PC-3 (cell line): ENCODE data around the gene SYNE1. TPM values are rescaled to one million over a fixed set of nuclear protein-coding genes. Genes with fewer than 3 reads are reported as not detected.

Experiments used
- ATAC-seq: fragments of 200-7000 bp; cut with Tn5 transposase; 2 replicates; pipeline ENCODE4 v1.9.1; 2020; ENCODE audit warnings: mild to moderate bottlenecking, moderate library complexity
- BruUV-seq: library from RNA; stranded (reverse); fragments of 400-500 nt; replicated peaks from 2 replicates; lab custom pipeline; 2021; lab: Mats Ljungman, UMichigan
- CTCF ChIA-PET: fragments of 300-600 bp; sonication (Branson Sonifier 250); formaldehyde crosslinking; loops from one replicate; lab custom pipeline; 2022; ENCODE audit warnings: antibody characterized with exemption; lab: Charles Lee
- POLR2A ChIA-PET: fragments of 300-600 bp; sonication (Branson Sonifier 250); formaldehyde crosslinking; loops from one replicate; lab custom pipeline; 2022; ENCODE audit warnings: antibody characterized with exemption; ENCODE audit not compliant: unreplicated experiment; lab: Charles Lee
- DNase-seq: peaks from one replicate; pipeline ENCODE4 v3.0.0-alpha.2; 2015
- H2AFZ ChIP-seq: fragments of 300-600 bp; sonication (generic); 2 replicates; pipeline ENCODE4 v1.6.0; 2016; ENCODE audit warnings: antibody characterized with exemption, low read length
- H3F3A ChIP-seq: fragments of 300-600 bp; sonication (generic); one replicate; pipeline ENCODE4 v1.6.0; 2017; ENCODE audit warnings: antibody characterized with exemption, low read length, control low read depth, mild to moderate bottlenecking; ENCODE audit not compliant: unreplicated experiment
- H3K27ac ChIP-seq: fragments of 300-600 bp; sonication (generic); 2 replicates; pipeline ENCODE4 v1.5.1; 2016; ENCODE audit warnings: mild to moderate bottlenecking, low read length
- H3K27me3 ChIP-seq: fragments of 300-600 bp; sonication (generic); 2 replicates; pipeline ENCODE4 v1.6.1; 2016; ENCODE audit warnings: low read length, mixed read lengths
- H3K36me3 ChIP-seq: fragments of 300-600 bp; sonication (generic); 2 replicates; pipeline ENCODE4 v1.6.1; 2016; ENCODE audit warnings: low read depth, mixed run types, low read length, mixed read lengths
- H3K4me1 ChIP-seq: fragments of 300-600 bp; sonication (generic); 2 replicates; pipeline ENCODE4 v1.5.1; 2016; ENCODE audit warnings: low read length; ENCODE audit not compliant: insufficient read depth
- H3K4me2 ChIP-seq: fragments of 300-600 bp; sonication (generic); 2 replicates; pipeline ENCODE4 v1.6.0; 2016; ENCODE audit warnings: low read length
- H3K4me3 ChIP-seq: fragments of 300-600 bp; sonication (generic); 2 replicates; pipeline ENCODE4 v1.5.1; 2016; ENCODE audit warnings: mild to moderate bottlenecking, low read length, mixed read lengths
- H3K79me2 ChIP-seq: fragments of 300-600 bp; sonication (generic); 2 replicates; pipeline ENCODE4 v1.6.1; 2017; ENCODE audit warnings: low read length, mixed read lengths
- H3K9ac ChIP-seq: fragments of 300-600 bp; sonication (generic); 2 replicates; pipeline ENCODE4 v1.6.0; 2016; ENCODE audit warnings: mild to moderate bottlenecking, low read length
- H3K9me2 ChIP-seq: fragments of 300-600 bp; sonication (generic); replicated peaks from 2 replicates; pipeline ENCODE4 v1.6.1; 2016; ENCODE audit warnings: mixed run types, low read length, mixed read lengths
- H3K9me3 ChIP-seq: fragments of 300-600 bp; sonication (generic); 2 replicates; pipeline ENCODE4 v1.6.1; 2016; ENCODE audit warnings: low read length, mixed read lengths
- H4K20me1 ChIP-seq: fragments of 300-600 bp; sonication (generic); 2 replicates; pipeline ENCODE4 v1.6.1; 2016; ENCODE audit warnings: low read length, mixed read lengths
- EZH2 ChIP-seq: fragments of 300-600 bp; sonication (generic); IDR thresholded peaks from one replicate; pipeline ENCODE4 v1.6.1; 2017; ENCODE audit warnings: antibody characterized with exemption, mild to moderate bottlenecking, low read length; ENCODE audit not compliant: unreplicated experiment
- EZH2phosphoT487 ChIP-seq: fragments of 300-600 bp; sonication (generic); IDR thresholded peaks from 2 replicates; pipeline ENCODE4 v1.6.1; 2018; ENCODE audit warnings: mild to moderate bottlenecking, antibody characterized with exemption, low read length, borderline replicate concordance
- intact Hi-C: fragments of 100-400 bp; cut with micrococcal nuclease; formaldehyde crosslinking; loops from 2 replicates; pipeline ENCODE4 v1.9.0; 2023
- total RNA-seq: library from RNA; depleted of rRNA; stranded (reverse); fragments of >200 nt; gene quantifications from 2 replicates; pipeline ENCODE4 v1.2.3, GENCODE V29; 2014
- TF ChIP-seq, protein P1 (sequence below): fragments of 300-600 bp; sonication (generic); conservative IDR thresholded peaks from 2 replicates; pipeline ENCODE4 v1.5.1; 2017; ENCODE audit warnings: antibody characterized with exemption, low read depth, mild to moderate bottlenecking, low read length

SYNE1 gene
- total RNA-seq, 1 experiment from 2014 or later = 16.7 TPM

DNA sequence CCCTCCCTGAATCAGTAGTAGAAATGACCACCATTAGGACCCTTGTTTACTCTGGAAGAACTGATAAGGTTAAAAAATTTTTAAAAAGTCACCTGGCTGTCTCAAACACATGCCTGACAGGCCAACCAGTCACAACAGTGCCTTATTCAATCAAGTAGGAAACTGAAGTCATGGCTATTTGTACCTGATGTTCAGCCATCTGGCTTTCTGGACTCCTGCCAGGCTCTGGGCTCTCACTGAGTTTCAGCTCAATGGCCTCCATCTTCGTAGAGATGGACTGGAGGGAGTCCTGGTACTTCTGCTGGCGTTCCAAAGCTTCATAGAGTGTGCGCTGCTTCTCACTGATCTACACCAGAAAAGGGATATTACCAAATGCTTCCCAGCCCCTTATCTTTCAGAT, 343.8 kb downstream of the SYNE1 start:
- CTCF ChIA-PET = no interaction called here

DNA sequence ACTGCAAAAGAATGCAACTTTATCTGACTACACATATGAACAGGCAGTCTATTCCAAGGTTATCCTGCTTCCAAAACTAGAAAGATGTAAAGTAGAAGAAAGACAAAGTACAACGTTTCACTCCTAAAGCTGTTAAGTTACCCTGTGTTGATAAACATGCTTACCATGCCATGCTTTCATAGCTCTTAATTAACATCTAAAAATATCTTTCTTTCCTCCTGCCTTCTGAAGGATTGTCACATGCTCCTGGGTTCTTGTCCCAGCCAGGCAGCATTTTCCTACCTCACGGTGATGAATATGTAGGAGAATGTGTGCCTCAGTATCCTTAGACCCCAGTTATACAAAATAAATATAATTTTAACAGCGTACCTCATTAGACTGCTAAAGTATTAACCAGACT, 344.6 kb downstream of the SYNE1 start:
- Histone ChIP-seq H3K4me3 (no peak overlapping the region), H2AFZ (no peak overlapping the region), H3K9me2 (no peaks in the 10 kb centered on the region), H3K36me3 (no peaks in the 10 kb centered on the region), H3K9ac (no peak overlapping the region), H4K20me1 (no peaks in the 10 kb centered on the region), H3F3A (no peaks in the 10 kb centered on the region), H3K27ac (no peak overlapping the region), H3K27me3 (no peaks in the 10 kb centered on the region), H3K9me3 (no peaks in the 10 kb centered on the region), H3K4me1 (no peaks in the 10 kb centered on the region), H3K79me2 (no peaks in the 10 kb centered on the region), H3K4me2 (no peak overlapping the region)
- ChIA-PET CTCF (no interaction called here), POLR2A (no interaction called here)
- no TSS peak for BruUV-seq
- DNase-seq = no peak
- no peak for ATAC-seq
- intact Hi-C loops = no loop called here
- TF ChIP-seq EZH2phosphoT487 = no peak
- TF ChIP-seq, protein P1, sequence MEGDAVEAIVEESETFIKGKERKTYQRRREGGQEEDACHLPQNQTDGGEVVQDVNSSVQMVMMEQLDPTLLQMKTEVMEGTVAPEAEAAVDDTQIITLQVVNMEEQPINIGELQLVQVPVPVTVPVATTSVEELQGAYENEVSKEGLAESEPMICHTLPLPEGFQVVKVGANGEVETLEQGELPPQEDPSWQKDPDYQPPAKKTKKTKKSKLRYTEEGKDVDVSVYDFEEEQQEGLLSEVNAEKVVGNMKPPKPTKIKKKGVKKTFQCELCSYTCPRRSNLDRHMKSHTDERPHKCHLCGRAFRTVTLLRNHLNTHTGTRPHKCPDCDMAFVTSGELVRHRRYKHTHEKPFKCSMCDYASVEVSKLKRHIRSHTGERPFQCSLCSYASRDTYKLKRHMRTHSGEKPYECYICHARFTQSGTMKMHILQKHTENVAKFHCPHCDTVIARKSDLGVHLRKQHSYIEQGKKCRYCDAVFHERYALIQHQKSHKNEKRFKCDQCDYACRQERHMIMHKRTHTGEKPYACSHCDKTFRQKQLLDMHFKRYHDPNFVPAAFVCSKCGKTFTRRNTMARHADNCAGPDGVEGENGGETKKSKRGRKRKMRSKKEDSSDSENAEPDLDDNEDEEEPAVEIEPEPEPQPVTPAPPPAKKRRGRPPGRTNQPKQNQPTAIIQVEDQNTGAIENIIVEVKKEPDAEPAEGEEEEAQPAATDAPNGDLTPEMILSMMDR = no peak
- no peak for TF ChIP-seq EZH2

More for the DNA sequence above, 343.8 kb downstream of the SYNE1 start:
- no peak overlapping the region for H3K27ac ChIP-seq
- H3K4me2 ChIP-seq = no peak overlapping the region
- ATAC-seq = no peak
- H4K20me1 ChIP-seq = no peaks in the 10 kb centered on the region
- H3F3A ChIP-seq = no peaks in the 10 kb centered on the region
- no TSS peak for BruUV-seq
- no peaks in the 10 kb centered on the region for H3K9me2 ChIP-seq
- intact Hi-C loops = no loop called here
- no peak overlapping the region for H3K9ac ChIP-seq
- H3K9me3 ChIP-seq = no peaks in the 10 kb centered on the region
- POLR2A ChIA-PET = interaction anchor here (0.5 kb wide), 1 partner anchor 42 kb away, joined by 6 read pairs; no protein-coding TSS in a partner anchor
- TF ChIP-seq EZH2phosphoT487 = no peak
- no peak for TF ChIP-seq EZH2
- TF ChIP-seq, protein P1 = no peak
- DNase-seq = no peak
- no peaks in the 10 kb centered on the region for H3K79me2 ChIP-seq
- H3K27me3 ChIP-seq = no peaks in the 10 kb centered on the region
- no peaks in the 10 kb centered on the region for H3K4me1 ChIP-seq
- H3K36me3 ChIP-seq = no peaks in the 10 kb centered on the region
- no peak overlapping the region for H2AFZ ChIP-seq
- no peak overlapping the region for H3K4me3 ChIP-seq

DNA sequence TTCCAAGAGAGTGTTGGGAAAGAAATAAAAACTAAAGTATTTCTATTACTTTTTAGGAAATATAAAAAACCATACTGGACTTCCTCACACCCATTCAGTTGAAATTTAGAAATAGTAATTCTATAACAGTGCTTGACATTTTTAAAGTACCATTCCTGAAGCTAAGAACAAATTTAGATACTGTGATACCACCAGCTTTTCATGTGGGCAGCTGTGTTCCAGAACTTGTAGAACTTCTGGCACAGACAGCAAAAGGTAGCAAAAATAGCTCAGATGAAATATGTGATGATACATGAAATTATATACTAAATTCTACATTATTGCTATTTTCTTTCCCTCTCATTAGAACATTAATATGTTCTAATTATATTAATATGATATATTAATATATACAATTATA, 346.5 kb downstream of the SYNE1 start:
- H3K79me2 ChIP-seq = no peaks in the 10 kb centered on the region
- no peaks in the 10 kb centered on the region for H3K4me1 ChIP-seq
- H3K9me3 ChIP-seq = no peaks in the 10 kb centered on the region
- no peaks in the 10 kb centered on the region for H3K9me2 ChIP-seq
- no peak overlapping the region for H3K4me2 ChIP-seq
- no peaks in the 10 kb centered on the region for H4K20me1 ChIP-seq
- H3K27me3 ChIP-seq = no peaks in the 10 kb centered on the region
- no peak overlapping the region for H2AFZ ChIP-seq
- no TSS peak for BruUV-seq
- intact Hi-C loops = no loop called here
- DNase-seq (no peak), ATAC-seq (no peak)
- no peaks in the 10 kb centered on the region for H3K36me3 ChIP-seq
- TF ChIP-seq, protein P1 = no peak
- TF ChIP-seq EZH2phosphoT487 (no peak), EZH2 (no peak)
- CTCF ChIA-PET = no interaction called here
- H3K9ac ChIP-seq = no peak overlapping the region
- H3K4me3 ChIP-seq = no peak overlapping the region
- H3K27ac ChIP-seq = no peak overlapping the region
- H3F3A ChIP-seq = no peaks in the 10 kb centered on the region
- POLR2A ChIA-PET = no interaction called here
